AG04450 (cell line): ENCODE measurements around the gene LGALS12. TPM values are rescaled to one million over a fixed set of nuclear protein-coding genes. Genes with fewer than 3 reads are reported as not detected.

Source experiments
- CTCF ChIA-PET: fragments of 300-600, 350-600 bp; formaldehyde crosslinking; extraction: SDS; loops from one replicate; lab custom pipeline; 2022; ENCODE audit warnings: antibody characterized with exemption, inconsistent platforms; lab: Charles Lee
- POLR2A ChIA-PET: fragments of 350-600 bp; formaldehyde crosslinking; extraction: SDS; loops from one replicate; lab custom pipeline; 2021; ENCODE audit warnings: antibody characterized with exemption, inconsistent platforms; lab: Yijun Ruan, JAX
- DNase-seq: peaks from one replicate; pipeline ENCODE4 v3.0.0-alpha.2; 2011; ENCODE audit warnings: low read depth, low spot score
- H3K27ac ChIP-seq: one replicate; pipeline ENCODE4 v1.5.1; 2012; ENCODE audit warnings: low read depth, low read length, control low read depth
- H3K27me3 ChIP-seq: one replicate; pipeline ENCODE4 v1.6.0; 2012; ENCODE audit warnings: low read length; ENCODE audit not compliant: control insufficient read depth, insufficient read depth
- H3K4me3 ChIP-seq: 2 replicates; pipeline ENCODE4 v1.5.1; 2011; ENCODE audit warnings: mild to moderate bottlenecking, low read depth, low read length, control low read depth
- H3K9me3 ChIP-seq: 2 replicates; pipeline ENCODE4 v1.5.1; 2012; ENCODE audit warnings: low read length; ENCODE audit not compliant: control insufficient read depth, insufficient read depth
- polyA plus RNA-seq: library from polyadenylated mRNA; depleted of rRNA; stranded (reverse); fragments of >200 nt; gene quantifications from 2 replicates; pipeline ENCODE4 v1.2.3, GENCODE V29; 2011
- TF ChIP-seq, protein P1 (sequence below): IDR thresholded peaks from 2 replicates; pipeline ENCODE4 v1.5.1; 2011; ENCODE audit warnings: low read depth, low read length, control low read depth, inconsistent platforms

Gene LGALS12
- polyA plus RNA-seq, 1 experiment = not detected

DNA sequence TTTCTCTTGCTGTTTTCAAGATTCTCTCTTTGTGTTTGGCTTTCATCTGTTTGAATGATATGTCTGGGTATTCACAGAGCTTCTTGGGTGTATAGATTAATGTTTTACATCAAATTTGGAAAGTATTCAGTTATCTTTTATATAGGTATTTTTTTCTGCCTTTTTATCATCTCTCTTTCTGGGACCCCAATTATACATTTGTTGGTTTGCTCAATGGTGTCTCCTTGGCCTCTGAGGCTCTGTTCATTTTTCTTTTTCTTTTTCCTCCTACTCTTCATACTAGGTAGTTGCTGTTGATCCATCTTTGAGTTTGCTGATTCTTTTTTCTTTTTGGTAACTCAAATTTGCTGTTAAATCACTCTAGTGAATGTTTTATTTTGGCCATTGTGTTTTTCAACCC is 29.3 kb upstream of the LGALS12 start:
- Histone ChIP-seq H3K27ac (no peak overlapping the region), H3K27me3 (no peaks in the 10 kb centered on the region), H3K4me3 (no peak overlapping the region), H3K9me3 (no peaks in the 10 kb centered on the region)
- TF ChIP-seq, protein P1, sequence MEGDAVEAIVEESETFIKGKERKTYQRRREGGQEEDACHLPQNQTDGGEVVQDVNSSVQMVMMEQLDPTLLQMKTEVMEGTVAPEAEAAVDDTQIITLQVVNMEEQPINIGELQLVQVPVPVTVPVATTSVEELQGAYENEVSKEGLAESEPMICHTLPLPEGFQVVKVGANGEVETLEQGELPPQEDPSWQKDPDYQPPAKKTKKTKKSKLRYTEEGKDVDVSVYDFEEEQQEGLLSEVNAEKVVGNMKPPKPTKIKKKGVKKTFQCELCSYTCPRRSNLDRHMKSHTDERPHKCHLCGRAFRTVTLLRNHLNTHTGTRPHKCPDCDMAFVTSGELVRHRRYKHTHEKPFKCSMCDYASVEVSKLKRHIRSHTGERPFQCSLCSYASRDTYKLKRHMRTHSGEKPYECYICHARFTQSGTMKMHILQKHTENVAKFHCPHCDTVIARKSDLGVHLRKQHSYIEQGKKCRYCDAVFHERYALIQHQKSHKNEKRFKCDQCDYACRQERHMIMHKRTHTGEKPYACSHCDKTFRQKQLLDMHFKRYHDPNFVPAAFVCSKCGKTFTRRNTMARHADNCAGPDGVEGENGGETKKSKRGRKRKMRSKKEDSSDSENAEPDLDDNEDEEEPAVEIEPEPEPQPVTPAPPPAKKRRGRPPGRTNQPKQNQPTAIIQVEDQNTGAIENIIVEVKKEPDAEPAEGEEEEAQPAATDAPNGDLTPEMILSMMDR = no peak
- ChIA-PET POLR2A (no interaction called here), CTCF (no interaction called here)
- no peak for DNase-seq

DNA sequence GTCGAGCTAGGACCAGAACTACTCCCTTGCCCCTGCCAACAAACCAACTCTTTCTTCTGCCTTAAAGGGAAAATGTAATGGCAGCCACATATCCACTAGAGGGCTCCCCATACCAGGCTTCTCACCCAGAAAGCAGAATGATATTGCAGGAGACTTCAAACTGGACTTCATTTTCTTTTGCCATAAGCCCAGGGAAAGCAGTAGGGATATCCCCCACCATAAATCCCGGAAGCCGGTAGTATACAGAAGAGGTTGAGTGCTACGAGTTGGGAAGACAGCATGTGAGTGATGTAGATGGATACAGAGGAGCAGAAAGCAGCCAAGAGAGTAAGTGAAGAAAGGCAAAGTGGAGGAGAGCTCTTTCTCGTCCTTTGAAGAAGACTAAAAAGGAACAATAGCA is 27.0 kb upstream of the LGALS12 start:
- Histone ChIP-seq H3K4me3 (no peak overlapping the region), H3K9me3 (no peaks in the 10 kb centered on the region), H3K27ac (no peak overlapping the region), H3K27me3 (no peaks in the 10 kb centered on the region)
- POLR2A ChIA-PET = no interaction called here
- TF ChIP-seq, protein P1 = peak; percentile 96
- DNase-seq = peak; percentile 53
- CTCF ChIA-PET = interaction anchor here (0.6 to 6.9 kb wide), 33 partner anchors 8 to 467 kb away, joined by 3 to 185 read pairs (median 4); partner anchors contain the start of genes LGALS12, PLAAT2 and PLAAT4

DNA sequence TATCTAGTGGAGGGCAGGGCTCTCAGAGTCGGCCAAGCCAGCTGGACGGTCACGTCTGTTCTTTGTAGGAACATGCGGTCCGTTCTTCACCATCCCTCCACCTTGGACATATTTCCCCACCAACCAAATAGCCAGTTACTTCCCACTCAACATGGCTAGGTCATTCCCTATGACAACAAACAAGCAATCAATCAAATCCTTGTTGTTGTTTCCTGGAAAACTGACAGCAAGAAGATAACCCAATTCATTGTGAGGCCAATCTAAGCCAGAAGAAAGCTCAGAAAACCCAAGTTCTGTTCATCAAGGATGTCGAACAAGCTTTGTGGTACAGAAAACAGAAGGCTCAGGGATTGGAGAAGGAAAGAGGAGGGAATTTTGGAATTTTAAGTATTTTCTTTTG is 25.8 kb upstream of the LGALS12 start:
- no peaks in the 10 kb centered on the region for H3K27me3 ChIP-seq
- ChIA-PET POLR2A (no interaction called here), CTCF (interaction anchor here (0.9 to 6.9 kb wide), 12 partner anchors 9 to 465 kb away, joined by 3 to 185 read pairs (median 4); no protein-coding TSS in a partner anchor)
- no peak for DNase-seq
- H3K9me3 ChIP-seq = no peaks in the 10 kb centered on the region
- no peak overlapping the region for H3K4me3 ChIP-seq
- TF ChIP-seq, protein P1 = no peak
- H3K27ac ChIP-seq = no peak overlapping the region

DNA sequence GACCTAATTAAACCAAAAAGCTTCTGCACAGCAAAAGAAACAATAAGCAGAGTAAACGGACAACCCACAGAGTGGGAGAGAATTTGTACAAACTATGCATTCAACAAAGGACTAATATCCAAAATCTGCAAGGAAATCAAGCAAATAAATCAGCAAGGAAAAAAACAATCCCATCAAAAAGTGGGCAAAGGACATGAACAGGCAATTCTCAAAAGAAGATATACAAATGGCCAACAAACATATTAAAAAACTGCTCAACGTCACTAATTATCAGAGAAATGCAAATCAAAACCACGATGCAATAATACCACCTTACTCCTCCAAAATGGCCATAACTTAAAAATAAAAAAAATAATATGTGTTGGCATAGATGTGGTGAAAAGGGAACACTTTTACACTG is 20.1 kb upstream of the LGALS12 start:
- POLR2A ChIA-PET = no interaction called here
- Histone ChIP-seq H3K9me3 (no peaks in the 10 kb centered on the region; the same call in 1 of the 2 replicates), H3K27ac (no peak overlapping the region), H3K27me3 (peaks cover 16% of the 10 kb centered on the region), H3K4me3 (no peak overlapping the region)
- no peak for DNase-seq
- CTCF ChIA-PET = interaction anchor here (1.1 kb wide), 1 partner anchor 25 kb away, joined by 3 read pairs; no protein-coding TSS in a partner anchor
- TF ChIP-seq, protein P1 = no peak

DNA sequence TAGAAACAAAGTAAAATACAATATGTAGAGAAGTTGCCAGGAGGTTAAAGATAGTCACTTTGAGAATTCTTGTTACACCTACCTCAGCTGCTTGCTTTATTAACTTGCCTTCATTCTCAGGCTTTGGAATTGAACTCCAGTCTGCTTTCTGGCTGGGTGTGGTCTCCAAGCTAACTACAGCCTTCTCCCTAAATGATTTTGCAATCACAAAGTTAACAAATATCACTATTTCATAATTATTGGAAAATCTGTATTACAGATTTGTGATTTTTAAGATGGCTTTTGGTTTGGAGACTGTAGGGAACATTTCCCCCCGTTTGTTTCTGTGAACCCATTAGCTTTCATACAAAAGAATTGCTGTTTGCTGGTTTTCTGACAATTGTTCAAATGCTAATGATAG is 17.1 kb upstream of the LGALS12 start:
- TF ChIP-seq, protein P1 = no peak
- Histone ChIP-seq H3K9me3 (no peaks in the 10 kb centered on the region; the same call in 1 of the 2 replicates), H3K27ac (no peak overlapping the region), H3K27me3 (peaks cover 33% of the 10 kb centered on the region), H3K4me3 (no peak overlapping the region)
- no peak for DNase-seq
- POLR2A ChIA-PET = no interaction called here
- CTCF ChIA-PET = interaction anchor here (2.8 kb wide), 1 partner anchor 8 kb away, joined by 13 read pairs; no protein-coding TSS in a partner anchor
